MV-4-11 (cell line): ENCODE results near the gene SRRM2.

Source experiments
- DNase-seq: peaks from one replicate; lab custom pipeline; 2025; lab: John Stamatoyannopoulos, UW

Gene SRRM2

DNA sequence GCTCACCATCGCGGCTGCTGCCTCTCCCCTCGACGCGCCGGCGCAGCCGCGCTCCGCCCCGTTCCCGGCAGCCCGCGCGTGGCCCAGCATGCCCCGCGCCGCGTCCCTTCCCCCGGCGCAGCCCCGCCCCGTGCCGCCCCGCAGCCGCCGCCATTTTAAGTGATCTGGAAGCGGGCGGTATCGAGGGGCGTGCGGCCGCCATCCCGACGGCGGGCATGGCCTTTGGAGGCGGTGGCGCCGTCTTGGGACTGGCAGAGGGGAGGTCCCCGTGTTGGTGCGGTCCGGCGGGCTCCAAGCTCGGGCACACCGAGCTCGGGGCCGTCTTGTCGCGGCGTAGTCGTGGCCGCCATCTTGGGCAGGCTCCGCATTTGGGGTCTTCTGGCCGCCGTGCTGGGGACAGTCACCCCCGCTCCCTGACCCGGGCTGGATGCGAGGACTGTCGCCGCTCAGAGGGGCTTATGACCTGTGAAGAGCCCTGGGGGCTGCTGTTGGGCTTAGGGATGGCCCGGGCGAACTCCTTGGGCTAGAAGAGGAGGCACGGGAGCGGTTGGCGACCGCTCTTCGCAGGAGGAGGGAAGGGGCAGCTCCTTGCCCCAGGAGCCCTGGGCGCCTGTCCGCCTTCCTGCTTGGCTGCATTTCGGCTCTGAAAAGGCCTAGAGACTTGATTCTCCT, 24.9 kb downstream of the SRRM2 start, which contains the start of gene ELOB:
ELOB (minus strand) TSS at position 50 of the 672 bp plus-strand sequence; CDS start at position 9, 41 bp downstream.
- DNase-seq, result peak; percentile 67

DNA sequence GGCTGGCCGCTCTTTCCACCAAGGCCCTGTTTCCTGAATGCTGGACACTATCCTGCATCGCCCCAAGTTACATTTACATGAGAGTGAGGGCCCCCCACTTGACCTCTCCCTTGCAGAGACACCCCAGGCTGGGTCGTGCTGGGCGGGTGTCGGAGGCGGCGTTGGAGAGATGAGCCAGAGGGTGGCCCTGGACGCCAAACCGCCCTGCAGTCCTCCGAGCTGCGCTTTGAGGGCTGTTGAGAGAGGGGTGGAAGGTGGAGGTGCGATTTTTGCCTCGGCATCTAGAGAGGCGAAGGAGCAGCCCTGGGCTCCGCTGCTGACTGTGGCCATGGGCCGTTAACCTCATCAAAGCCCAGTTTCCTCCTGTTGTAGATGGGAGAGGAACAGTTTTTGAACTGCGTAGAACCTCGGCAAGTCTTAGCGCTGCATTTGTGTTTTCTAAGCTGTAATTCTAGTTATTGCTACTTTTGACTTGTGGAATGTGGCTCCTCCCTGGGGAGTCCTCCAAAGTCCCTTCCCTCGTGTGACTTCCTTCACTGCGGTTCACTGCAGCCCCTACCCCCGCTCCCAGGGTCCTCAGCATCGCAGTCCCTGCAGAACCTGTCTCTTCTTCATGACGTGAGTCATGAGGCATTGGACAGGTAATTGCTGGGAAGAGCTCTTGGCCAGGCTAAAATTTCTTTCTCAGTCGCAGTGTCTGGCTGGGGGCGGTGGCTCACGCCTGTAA, 25.6 kb downstream of the SRRM2 start:
- no peak for DNase-seq

- no peak for DNase-seq
Observed at GRCh38 chr16:2778630-2778958, 26.2 kb downstream of the SRRM2 start.

GRCh38 chr16:2779151-2779920, 26.9 kb downstream of the SRRM2 start:
- DNase-seq, result no peak

DNA sequence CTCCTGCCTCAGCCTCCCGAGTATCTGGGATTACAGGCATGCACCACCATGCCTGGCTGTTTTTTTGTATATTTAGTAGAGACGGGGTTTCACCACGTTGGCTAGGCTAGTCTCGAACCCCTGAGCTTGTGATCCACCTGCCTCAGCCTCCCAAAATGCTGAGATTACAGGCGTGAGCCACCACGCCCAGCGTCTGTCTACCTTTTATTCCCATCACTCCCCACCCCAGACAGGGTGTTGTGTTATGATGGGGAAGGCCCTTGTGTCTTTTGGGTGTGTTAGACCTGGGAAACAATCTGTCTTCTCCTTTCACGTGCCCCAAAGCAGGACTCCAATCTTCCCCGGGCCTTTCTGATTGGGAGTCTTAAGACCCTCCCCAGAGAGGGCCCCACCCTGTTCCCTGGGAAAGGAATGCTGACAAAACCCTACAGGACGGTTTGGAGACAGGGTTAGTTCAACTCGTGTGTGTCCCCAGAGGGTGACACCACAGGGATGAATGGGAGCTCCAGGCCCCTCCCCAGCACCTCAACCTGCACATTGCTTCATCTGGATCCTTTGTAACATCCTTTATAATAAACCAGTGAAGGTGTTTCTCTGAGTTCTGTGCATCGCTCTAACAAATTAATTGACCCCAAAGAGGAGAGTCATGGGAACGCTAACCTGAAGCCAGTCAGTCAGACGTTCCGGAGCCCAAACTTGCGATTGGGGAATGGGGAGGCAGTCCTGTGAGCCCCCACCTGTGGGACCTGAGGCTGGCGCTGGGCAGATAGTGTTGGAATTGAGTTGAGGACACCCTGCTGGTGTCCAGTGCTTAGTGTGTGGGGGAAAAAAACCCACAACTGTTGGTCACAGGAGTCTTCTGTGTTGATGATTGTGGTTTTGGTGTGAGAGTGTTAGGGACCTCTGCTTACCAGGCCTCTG, 27.8 kb downstream of the SRRM2 start:
- no peak for DNase-seq

- DNase-seq, result no peak
Observed at GRCh38 chr16:2782583-2783351, 30.3 kb downstream of the SRRM2 start.

GRCh38 chr16:2783581-2784357, 31.3 kb downstream of the SRRM2 start:
- no peak for DNase-seq

DNA sequence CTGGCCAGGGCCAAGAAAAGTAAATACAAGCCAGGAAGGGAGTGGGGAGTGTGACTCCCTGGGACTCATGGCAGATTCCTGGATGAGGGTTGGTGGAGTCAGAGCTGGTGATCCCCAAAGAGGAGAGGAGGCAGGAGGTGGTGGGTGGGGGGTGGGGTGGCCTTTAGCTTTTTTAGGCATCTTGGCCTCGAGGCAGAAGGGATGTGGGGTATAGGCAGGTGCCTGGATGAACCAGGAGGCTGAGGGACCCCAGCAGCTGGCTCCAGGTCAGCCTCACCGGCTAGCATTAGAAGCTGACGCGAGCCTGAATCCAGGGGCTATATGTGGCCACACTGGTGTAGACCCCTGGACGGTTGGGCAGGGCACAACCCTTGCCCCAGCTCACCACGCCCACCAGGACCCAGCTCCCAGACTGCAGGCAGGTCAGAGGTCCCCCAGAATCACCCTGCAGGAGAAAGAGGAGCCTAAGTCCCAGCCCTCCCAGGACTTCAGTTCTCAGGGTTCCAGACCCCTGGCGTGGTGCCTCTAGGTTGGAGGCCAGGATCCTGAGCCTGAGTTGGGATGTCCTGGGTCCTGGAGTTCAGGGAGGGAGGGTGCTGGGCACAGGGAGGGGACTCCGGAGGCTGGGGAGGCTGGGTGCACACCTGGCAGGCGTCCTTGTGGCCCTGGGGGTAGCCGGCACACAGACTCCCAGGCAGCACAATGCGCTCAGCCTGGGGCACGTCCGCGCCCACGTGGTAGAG, 32.1 kb downstream of the SRRM2 start:
- no peak for DNase-seq

- no peak for DNase-seq
Observed at GRCh38 chr16:2785101-2785991, 32.9 kb downstream of the SRRM2 start.

GRCh38 chr16:2786061-2786825, 33.8 kb downstream of the SRRM2 start:
- DNase-seq, result no peak

DNA sequence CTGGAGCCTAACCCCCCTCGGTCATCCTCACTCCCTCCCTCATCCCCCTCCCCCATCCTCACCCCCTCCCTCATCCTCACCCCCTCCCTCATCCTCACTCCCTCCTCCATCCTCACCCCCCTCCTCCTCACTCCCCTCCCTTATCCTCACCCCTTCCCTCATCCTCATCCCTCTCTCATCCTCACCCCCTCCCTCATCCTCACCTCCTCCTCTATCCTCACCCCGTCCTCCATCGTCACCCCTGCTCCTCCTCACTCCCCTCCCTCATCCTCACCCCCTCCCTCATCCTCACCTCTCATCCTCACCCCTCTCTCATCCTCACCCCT, 34.4 kb downstream of the SRRM2 start:
- no peak for DNase-seq

DNA sequence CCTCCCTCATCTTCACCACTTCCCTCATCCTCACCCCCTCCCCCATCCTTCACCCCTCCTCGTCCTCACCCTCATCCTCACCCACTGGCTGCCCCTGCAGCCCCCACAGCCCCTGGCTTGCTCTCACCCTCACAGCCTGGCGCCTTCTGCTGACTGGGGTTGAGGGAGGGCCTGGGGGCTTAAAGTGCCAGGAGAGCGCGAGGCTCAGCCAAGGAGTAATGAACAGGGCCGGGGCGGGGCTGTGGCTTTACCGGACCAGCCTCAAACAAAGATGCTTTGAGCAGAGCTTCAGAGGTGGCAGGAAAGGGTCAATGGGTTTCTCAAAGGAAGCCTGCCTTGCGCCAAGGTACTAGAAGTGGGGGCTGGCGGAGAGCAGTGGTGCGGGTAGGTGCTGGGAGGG, 35.0 kb downstream of the SRRM2 start, which contains the start of gene PRSS33:
PRSS33 (minus strand) TSS at position 155 of the 400 bp plus-strand sequence. CDS start 1,013 bp downstream, outside the sequence.
- no peak for DNase-seq

DNA sequence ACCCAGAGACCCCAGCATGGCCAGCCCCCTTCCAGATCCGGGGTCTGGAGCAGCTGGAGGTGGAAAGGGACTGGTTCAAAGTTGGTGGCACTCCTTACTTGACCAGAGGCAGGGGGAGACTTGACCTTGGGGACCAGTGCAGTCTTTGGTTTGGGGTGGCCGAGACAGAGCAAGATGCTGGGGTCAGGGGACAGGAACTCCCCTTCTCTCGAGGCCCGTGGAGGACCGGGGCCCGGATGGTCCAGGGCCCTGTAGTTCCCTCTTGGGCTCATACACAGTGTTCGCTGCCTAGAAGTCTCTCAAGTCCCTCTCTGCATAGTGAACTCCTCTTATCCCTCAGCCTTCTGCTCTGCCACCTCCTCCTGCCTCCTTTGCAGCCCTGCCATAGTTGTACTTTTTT, 35.5 kb downstream of the SRRM2 start:
- DNase-seq, result no peak

GRCh38 chr16:2790631-2791030, 38.2 kb downstream of the SRRM2 start:
- DNase-seq, result no peak

DNA sequence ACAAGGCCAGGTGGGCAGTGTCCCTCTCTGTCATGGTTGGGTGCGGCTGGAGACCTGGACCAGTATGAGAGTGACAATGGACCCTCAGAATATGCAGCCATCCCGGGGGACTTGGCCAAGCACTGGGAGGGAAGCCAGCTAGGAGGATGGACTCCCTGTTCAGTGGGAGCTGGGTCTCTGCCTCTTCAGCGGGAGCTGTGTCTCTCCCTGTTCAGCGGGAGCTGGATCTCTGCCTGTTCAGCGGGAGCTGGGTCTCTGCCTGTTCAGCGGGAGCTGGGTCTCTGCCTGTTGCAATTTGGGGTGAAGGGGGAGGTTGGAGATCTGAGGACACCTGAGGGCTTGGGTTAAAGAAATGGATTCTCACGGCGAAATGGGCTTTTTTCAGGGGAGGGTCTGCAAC, 38.7 kb downstream of the SRRM2 start:
- DNase-seq, result no peak

DNA sequence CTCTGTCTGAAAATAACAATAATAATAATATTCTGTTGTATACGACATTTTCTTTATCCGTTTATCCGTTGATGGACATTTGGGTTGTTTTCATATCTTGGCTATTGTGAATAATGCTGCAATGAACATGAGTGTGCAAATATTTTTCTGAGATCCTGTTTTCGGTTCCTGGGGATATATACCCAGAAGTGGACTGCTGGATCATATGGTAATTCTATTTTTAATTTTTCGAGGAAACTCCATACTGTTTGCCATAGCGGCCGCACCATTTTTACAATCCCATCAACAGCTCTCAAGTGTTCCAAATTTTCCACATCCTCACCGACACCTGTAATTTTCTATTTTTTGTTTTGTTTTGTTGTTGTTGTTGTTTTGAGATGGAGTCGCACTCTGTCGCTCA, 40.5 kb downstream of the SRRM2 start:
- DNase-seq, result no peak

- DNase-seq, result peak; percentile 34
Observed at GRCh38 chr16:2795395-2796143, 43.1 kb downstream of the SRRM2 start.
